HCT116 (cell line): ENCODE results near the gene ZBTB20. TPM values are rescaled to one million over a fixed set of nuclear protein-coding genes. Genes with fewer than 3 reads are reported as not detected.

Experiments
- ATAC-seq: fragments of 200-7000 bp; cut with Tn5 transposase; 2 replicates; pipeline ENCODE4 v1.9.1; 2020; ENCODE audit warnings: mild to moderate bottlenecking, moderate library complexity
- BruUV-seq: library from RNA; stranded (reverse); fragments of 400-500 nt; replicated peaks from 2 replicates; lab custom pipeline; 2021; lab: Mats Ljungman, UMichigan
- CTCF ChIA-PET: fragments of 300-600 bp; sonication (Branson Sonifier 250); formaldehyde crosslinking; loops from one replicate; lab custom pipeline; 2021; ENCODE audit warnings: antibody characterized with exemption; lab: Charles Lee
- POLR2A ChIA-PET: fragments of 300-600, 350-600 bp; sonication (Branson Sonifier 250); formaldehyde crosslinking; loops from one replicate; lab custom pipeline; 2021; ENCODE audit warnings: antibody characterized with exemption; lab: Charles Lee
- RAD21 ChIA-PET, 2 experiments: fragments of 300-600 bp; sonication (Branson Sonifier 250); formaldehyde crosslinking; loops; one replicate each; lab custom pipeline; 2023; ENCODE audit warnings: low total read pairs in 2 of 2; ENCODE audit not compliant: uncharacterized antibody in 2 of 2, unreplicated experiment in 2 of 2, low non-redundant PET in 1 of 2; lab: Charles Lee
- DNase-seq: peaks from one replicate; pipeline ENCODE4 v3.0.0-alpha.2; 2010; ENCODE audit warnings: low read depth, low spot score
- H2AFZ ChIP-seq: fragments of 200-600 bp; shearing (Covaris generic), sonication (generic); 2 replicates; pipeline ENCODE4 v1.6.1; 2017; ENCODE audit warnings: low read depth, mixed run types, mixed read lengths, antibody characterized with exemption, low read length; ENCODE audit not compliant: poor library complexity, severe bottlenecking
- H3K27ac ChIP-seq: 2 replicates; pipeline ENCODE4 v1.5.1; 2012; ENCODE audit warnings: low read depth, low read length
- H3K27me3 ChIP-seq: fragments of 200-600 bp; sonication (generic); 2 replicates; pipeline ENCODE4 v1.6.1; 2016; ENCODE audit warnings: mixed run types, low read length, mixed read lengths; ENCODE audit not compliant: insufficient read depth
- H3K36me3 ChIP-seq, 2 experiments: fragments of 200-500 bp in 1 of 2; fragments of 200-600 bp in 1 of 2; sonication (Bioruptor generic) in 1 of 2; sonication (generic) in 1 of 2; 2 replicates each; pipeline versions ENCODE4 v1.5.1 to v1.6.1; 2014 to 2016; ENCODE audit warnings: low read length in 2 of 2, inconsistent platforms in 1 of 2, mixed read lengths in 1 of 2, mixed run types in 1 of 2; ENCODE audit not compliant: insufficient read depth in 2 of 2, control insufficient read depth in 1 of 2
- H3K4me1 ChIP-seq, 2 experiments: fragments of 200-600 bp in 1 of 2; sonication (generic) in 1 of 2; 2 replicates each; pipeline versions ENCODE4 v1.5.1 to v1.6.1; 2012 to 2017; ENCODE audit warnings: low read length in 2 of 2, inconsistent platforms in 1 of 2, mild to moderate bottlenecking in 1 of 2, mixed read lengths in 1 of 2, mixed run types in 1 of 2, moderate library complexity in 1 of 2; ENCODE audit not compliant: insufficient read depth in 2 of 2, control insufficient read depth in 1 of 2
- H3K4me2 ChIP-seq: fragments of 200-600 bp; sonication (generic); 2 replicates; pipeline ENCODE4 v1.6.1; 2017; ENCODE audit warnings: mixed run types, low read length, mixed read lengths
- H3K4me3 ChIP-seq, 2 experiments: fragments of 200-600 bp in 1 of 2; sonication (generic) in 1 of 2; replicated peaks in 1 of 2; 2 replicates each; pipeline ENCODE4 v1.5.1; 2011 to 2016; ENCODE audit warnings: low read length in 2 of 2, control low read depth in 1 of 2, low read depth in 1 of 2, mild to moderate bottlenecking in 1 of 2, mixed read lengths in 1 of 2, mixed run types in 1 of 2
- H3K79me2 ChIP-seq: fragments of 200-600 bp; sonication (generic); 2 replicates; pipeline ENCODE4 v1.6.1; 2017; ENCODE audit warnings: mild to moderate bottlenecking, mixed run types, low read length, moderate library complexity, mixed read lengths; ENCODE audit not compliant: insufficient read depth
- H3K9ac ChIP-seq: fragments of 200-600 bp; sonication (generic); 2 replicates; pipeline ENCODE4 v1.6.1; 2016; ENCODE audit warnings: low read length, mixed read lengths
- H3K9me2 ChIP-seq: fragments of 200-600 bp; sonication (generic), shearing (Covaris generic); 2 replicates; pipeline ENCODE4 v1.6.1; 2017; ENCODE audit warnings: mixed run types, mild to moderate bottlenecking, moderate library complexity; ENCODE audit not compliant: insufficient read depth
- H3K9me3 ChIP-seq, 2 experiments: fragments of 200-500 bp in 1 of 2; fragments of 200-600 bp in 1 of 2; sonication (Bioruptor generic) in 1 of 2; sonication (generic) in 1 of 2; 2 replicates each; pipeline ENCODE4 v1.6.1; 2014 to 2017; ENCODE audit warnings: low read length in 2 of 2, mixed read lengths in 2 of 2, inconsistent platforms in 1 of 2, low read depth in 1 of 2, mild to moderate bottlenecking in 1 of 2, mixed run types in 1 of 2, moderate library complexity in 1 of 2; ENCODE audit not compliant: control insufficient read depth in 1 of 2, insufficient read depth in 1 of 2
- H4K20me1 ChIP-seq: fragments of 200-600 bp; sonication (generic), shearing (Covaris generic); 2 replicates; pipeline ENCODE4 v1.6.1; 2017; ENCODE audit warnings: mixed run types, mild to moderate bottlenecking, moderate library complexity; ENCODE audit not compliant: insufficient read depth
- CEBPB ChIP-seq: IDR thresholded peaks from 2 replicates; pipeline ENCODE4 v1.6.1; 2012; ENCODE audit warnings: low read depth
- FOSL1 ChIP-seq: IDR thresholded peaks from 2 replicates; pipeline ENCODE4 v1.6.1; 2012; ENCODE audit warnings: low read depth
- JUND ChIP-seq: IDR thresholded peaks from 2 replicates; pipeline ENCODE4 v1.6.1; 2012
- POLR2A ChIP-seq: IDR thresholded peaks from 2 replicates; pipeline ENCODE4 v1.7.0; 2011; ENCODE audit warnings: borderline replicate concordance; ENCODE audit not compliant: insufficient read depth, insufficient read length; ENCODE audit errors: extremely low read depth
- POLR2AphosphoS5 ChIP-seq: IDR thresholded peaks from 2 replicates; pipeline ENCODE4 v1.6.1; 2011; ENCODE audit warnings: mild to moderate bottlenecking, low read depth, low read length, moderate library complexity
- SIN3A ChIP-seq: IDR thresholded peaks from 2 replicates; pipeline ENCODE4 v1.6.1; 2012; ENCODE audit warnings: low read depth
- SP1 ChIP-seq: IDR thresholded peaks from 2 replicates; pipeline ENCODE4 v1.6.1; 2012; ENCODE audit warnings: low read depth
- SRF ChIP-seq: IDR thresholded peaks from 2 replicates; pipeline ENCODE4 v1.6.1; 2012; ENCODE audit warnings: low read depth
- TCF7L2 ChIP-seq: IDR thresholded peaks from 2 replicates; pipeline ENCODE4 v1.7.0; 2011; ENCODE audit warnings: borderline replicate concordance, inconsistent platforms; ENCODE audit not compliant: insufficient read depth, insufficient read length; ENCODE audit errors: extremely low read depth
- YY1 ChIP-seq: IDR thresholded peaks from 2 replicates; pipeline ENCODE4 v1.6.1; 2011; ENCODE audit warnings: low read length, low read depth, moderate library complexity, mild to moderate bottlenecking; ENCODE audit not compliant: insufficient replicate concordance; ENCODE audit errors: extremely low read depth
- ZBTB33 ChIP-seq: IDR thresholded peaks from 2 replicates; pipeline ENCODE4 v1.6.1; 2011; ENCODE audit warnings: mild to moderate bottlenecking, low read length, moderate library complexity; ENCODE audit not compliant: insufficient replicate concordance; ENCODE audit errors: extremely low read depth
- ZNF274 ChIP-seq: fragments of 200-500 bp; sonication (Bioruptor generic); IDR thresholded peaks from 2 replicates; pipeline ENCODE4 v1.6.1; 2014; ENCODE audit warnings: mild to moderate bottlenecking, low read depth, low read length, inconsistent platforms
- intact Hi-C: fragments of 100-400 bp; cut with micrococcal nuclease; formaldehyde crosslinking; loops from 2 replicates; pipeline ENCODE4 v1.10.0; 2022
- total RNA-seq: library from RNA; stranded (reverse); gene quantifications from one replicate; pipeline ENCODE4 v1.2.1, GENCODE V29; 2021; ENCODE audit not compliant: unreplicated experiment

Gene ZBTB20
- total RNA-seq, 1 experiment from 2014 or later: 42.1 TPM

GRCh38 chr3:114451561-114452018 is 695.5 kb downstream of the ZBTB20 start:
- no peak for TF ChIP-seq SP1
- no peak for TF ChIP-seq CEBPB
- no peak for TF ChIP-seq ZBTB33
- TF ChIP-seq ZNF274: no peak
- no peak for TF ChIP-seq POLR2A
- no peak for TF ChIP-seq FOSL1
- no peak for TF ChIP-seq SRF
- TF ChIP-seq SIN3A: no peak
- TF ChIP-seq POLR2AphosphoS5: no peak
- no peak for ATAC-seq
- H3K79me2 ChIP-seq: peaks cover 95% of the 10 kb centered on the region
- BruUV-seq: no TSS peak
- H2AFZ ChIP-seq: no peak overlapping the region
- peaks cover 9 to 18% of the 10 kb centered on the region in 2 experiments; a peak in 2 of 4 replicates for H3K4me1 ChIP-seq
- H3K9ac ChIP-seq: no peak overlapping the region
- no peak overlapping the region for H3K4me3 ChIP-seq
- H3K36me3 ChIP-seq: no peaks in the 10 kb centered on the region
- no peak overlapping the region for H3K4me2 ChIP-seq
- intact Hi-C loops: no loop called here
- H3K27ac ChIP-seq: no peak overlapping the region
- H3K27me3 ChIP-seq: no peaks in the 10 kb centered on the region
- CTCF ChIA-PET: interaction anchor here (1.2 kb wide), 1 partner anchor 33 kb away, joined by 4 read pairs; no protein-coding TSS in a partner anchor
- H3K9me2 ChIP-seq: no peaks in the 10 kb centered on the region
- no peak for DNase-seq
- no peaks in the 10 kb centered on the region for H3K9me3 ChIP-seq
- RAD21 ChIA-PET: no interaction called here
- POLR2A ChIA-PET: no interaction called here
- H4K20me1 ChIP-seq: no peaks in the 10 kb centered on the region

GRCh38 chr3:114451051-114451451 is 696.0 kb downstream of the ZBTB20 start:
- Histone ChIP-seq H3K27ac (no peak overlapping the region), H3K36me3 (no peaks in the 10 kb centered on the region), H3K9me2 (no peaks in the 10 kb centered on the region), H3K4me1 (peaks cover 9 to 18% of the 10 kb centered on the region in 2 experiments; a peak in 2 of 4 replicates), H3K9me3 (no peaks in the 10 kb centered on the region), H3K4me2 (no peak overlapping the region), H3K79me2 (peaks cover 95% of the 10 kb centered on the region), H2AFZ (no peak overlapping the region), H3K4me3 (no peak overlapping the region), H3K9ac (no peak overlapping the region), H3K27me3 (no peaks in the 10 kb centered on the region), H4K20me1 (no peaks in the 10 kb centered on the region)
- TF ChIP-seq YY1 (no peak), TCF7L2 (no peak), JUND (no peak), SIN3A (no peak)
- no peak for DNase-seq
- ChIA-PET POLR2A (no interaction called here), RAD21 (no interaction called here), CTCF (interaction anchor here (1.2 kb wide), 1 partner anchor 33 kb away, joined by 4 read pairs; no protein-coding TSS in a partner anchor)
- intact Hi-C loops: no loop called here
- no TSS peak for BruUV-seq
- ATAC-seq: no peak
